K562 (cell line): ENCODE measurements around the gene PRKAG2. TPM values are rescaled to one million over a fixed set of nuclear protein-coding genes. Genes with fewer than 3 reads are reported as not detected.

ENCODE experiments used
- ATAC-seq: fragments of 200-7000 bp; cut with Tn5 transposase; 3 replicates; pipeline ENCODE4 v1.9.1; 2020; ENCODE audit warnings: moderate library complexity
- BruUV-seq: library from RNA; stranded (reverse); fragments of 400-500 nt; replicated peaks from 2 replicates; lab custom pipeline; 2021; lab: Mats Ljungman, UMichigan
- CTCF ChIA-PET: fragments of 300-600 bp; formaldehyde crosslinking; extraction: SDS; loops from one replicate; lab custom pipeline; 2021; ENCODE audit warnings: low intra/inter-chr PET ratio; lab: Yijun Ruan, JAX
- POLR2A ChIA-PET: fragments of 300-600, 350-650 bp; sonication (Branson Sonifier 250); formaldehyde crosslinking; extraction: SDS; loops from one replicate; lab custom pipeline; 2021; ENCODE audit warnings: antibody characterized with exemption, inconsistent platforms; lab: Yijun Ruan, JAX
- DNase-seq, 4 experiments: peaks; one replicate each; pipeline versions ENCODE4 v3.0.0 to v3.0.0-alpha.2; 2011 to 2018; ENCODE audit warnings: low spot score in 3 of 4, mixed read lengths in 3 of 4; ENCODE audit errors: extremely low read depth in 1 of 4
- FAIRE-seq: peaks from 2 replicates; lab custom pipeline; 2011; peaks lifted over from hg19 to GRCh38; lab: Jason Lieb, UNC
- H2AFZ ChIP-seq: 2 replicates; pipeline ENCODE4 v1.6.0; 2011; ENCODE audit warnings: low read depth, low read length, control low read depth, inconsistent platforms
- H3K27ac ChIP-seq: fragments of 200-600 bp; 3 replicates; pipeline ENCODE4 v1.8.0; 2011; ENCODE audit warnings: low read depth, mild to moderate bottlenecking, control low read depth, inconsistent platforms, low read length, moderate library complexity, mixed read lengths; ENCODE audit errors: extremely low read depth
- H3K27me3 ChIP-seq, 2 experiments: fragments of 300-600 bp in 1 of 2; 2 replicates in 1 of 2; 3 replicates in 1 of 2; pipeline versions ENCODE4 v1.6.0 to v1.8.0; 2011; ENCODE audit warnings: inconsistent platforms in 2 of 2, low read length in 2 of 2, mild to moderate bottlenecking in 1 of 2, mixed read lengths in 1 of 2, moderate library complexity in 1 of 2; ENCODE audit not compliant: control insufficient read depth in 2 of 2, insufficient read depth in 2 of 2
- H3K36me3 ChIP-seq: fragments of 300-600 bp; 3 replicates; pipeline ENCODE4 v1.8.0; 2011; ENCODE audit warnings: mild to moderate bottlenecking, low read length, inconsistent platforms; ENCODE audit not compliant: control insufficient read depth, insufficient read depth
- H3K4me1 ChIP-seq, 2 experiments: fragments of 200-600 bp in 1 of 2; replicated peaks in 1 of 2; 2 replicates in 1 of 2; 3 replicates in 1 of 2; pipeline versions ENCODE4 v1.5.1 to v1.8.0; 2011; ENCODE audit warnings: inconsistent platforms in 2 of 2, low read length in 2 of 2, mild to moderate bottlenecking in 1 of 2, mixed read lengths in 1 of 2, moderate library complexity in 1 of 2; ENCODE audit not compliant: control insufficient read depth in 2 of 2, insufficient read depth in 2 of 2
- H3K4me2 ChIP-seq: 2 replicates; pipeline ENCODE4 v1.6.1; 2011; ENCODE audit warnings: low read length, control low read depth, inconsistent platforms, mixed read lengths; ENCODE audit not compliant: insufficient read depth
- H3K4me3 ChIP-seq: fragments of 200-600 bp; sonication (generic), shearing (Covaris generic); 2 replicates; pipeline ENCODE4 v1.5.1; 2016; ENCODE audit warnings: control low read depth, inconsistent platforms
- H3K79me2 ChIP-seq: fragments of 200-600 bp; 3 replicates; pipeline ENCODE4 v1.8.0; 2011; ENCODE audit warnings: low read length, inconsistent platforms; ENCODE audit not compliant: control insufficient read depth, insufficient read depth
- H3K9ac ChIP-seq, 2 experiments: 2 replicates each; pipeline versions ENCODE4 v1.6.0 to v1.6.1; 2011; ENCODE audit warnings: low read depth in 2 of 2, low read length in 2 of 2, control low read depth in 1 of 2, inconsistent platforms in 1 of 2, mild to moderate bottlenecking in 1 of 2, mixed read lengths in 1 of 2; ENCODE audit not compliant: insufficient read depth in 1 of 2
- H3K9me1 ChIP-seq: one replicate; pipeline ENCODE4 v1.6.0; 2011; ENCODE audit warnings: inconsistent platforms, mild to moderate bottlenecking, low read length, moderate library complexity; ENCODE audit not compliant: control insufficient read depth, insufficient read depth
- H3K9me3 ChIP-seq: replicated peaks from 2 replicates; pipeline ENCODE4 v1.5.1; 2011; ENCODE audit warnings: low read depth, low read length, inconsistent platforms; ENCODE audit not compliant: control insufficient read depth, insufficient read depth
- H4K20me1 ChIP-seq: replicated peaks from 2 replicates; pipeline ENCODE4 v1.6.1; 2011; ENCODE audit warnings: low read length, inconsistent platforms, mixed read lengths; ENCODE audit not compliant: control insufficient read depth, insufficient read depth
- ARHGAP35 ChIP-seq: fragments of 450-650 bp; IDR thresholded peaks from 2 replicates; pipeline ENCODE4 v1.6.1; 2018; ENCODE audit not compliant: partially characterized antibody
- BCOR ChIP-seq: fragments of 450-650 bp; IDR thresholded peaks from 2 replicates; pipeline ENCODE4 v1.6.1; 2016
- FOXJ2 ChIP-seq: fragments of 200-800 bp; sonication (Bioruptor generic); IDR thresholded peaks from 2 replicates; pipeline ENCODE4 v1.6.1; 2016; ENCODE audit warnings: missing genetic modification characterization, missing compliant biosample characterization
- HLTF ChIP-seq: fragments of 450-650 bp; IDR thresholded peaks from 2 replicates; pipeline ENCODE4 v1.6.1; 2016
- NCOR1 ChIP-seq: fragments of 450-650 bp; IDR thresholded peaks from 2 replicates; pipeline ENCODE4 v1.6.1; 2016; ENCODE audit warnings: mild to moderate bottlenecking, moderate library complexity
- ZBTB2 ChIP-seq: fragments of 450-650 bp; IDR thresholded peaks from 2 replicates; pipeline ENCODE4 v1.6.1; 2016; ENCODE audit warnings: antibody characterized with exemption
- ZNF121 ChIP-seq: sonication (generic); formaldehyde crosslinking; conservative IDR thresholded peaks from 2 replicates; pipeline ENCODE4 v1.8.0; 2022; ENCODE audit warnings: missing genetic modification reagents
- in situ Hi-C: fragments of 300-500 bp; cut with MboI; formaldehyde crosslinking; loops from 4 replicates; pipeline ENCODE4 v1.15.0; 2018; ENCODE audit warnings: inconsistent platforms, mixed read lengths
- intact Hi-C: fragments of 100-400 bp; cut with micrococcal nuclease; formaldehyde crosslinking; loops from 2 replicates; pipeline ENCODE4 v1.14.2; 2022
- polyA plus RNA-seq, 8 experiments: library from polyadenylated mRNA; depleted of rRNA in 4 of 8; stranded (reverse) in 5 of 8; unstranded in 3 of 8; fragments of >200 nt; fragmentation: Nextera tagmentation in 2 of 8; fragmentation: Illumina TruSeq in 1 of 8; extraction: Ambion mirVana in 2 of 8; extraction: Trizol in 1 of 8; gene quantifications; 2 replicates each; pipeline versions ENCODE4 v1.2.1 to v1.2.3, GENCODE V29; 2011 to 2014; ENCODE audit warnings: inconsistent platforms in 1 of 8, missing spikeins in 1 of 8
- total RNA-seq, 7 experiments: library from RNA; depleted of rRNA in 6 of 7; stranded (reverse); fragments of >200 nt in 6 of 7; fragmentation: Illumina TruSeq in 2 of 7; extraction: Trizol in 2 of 7; gene quantifications; 2 replicates each; pipeline versions ENCODE4 v1.2.1 to v1.2.3, GENCODE V29; 2011 to 2021; ENCODE audit warnings: low replicate concordance in 1 of 7
- TF ChIP-seq, protein P1 (sequence below): sonication (generic); formaldehyde crosslinking; IDR thresholded peaks from 2 replicates; pipeline ENCODE4 v1.8.0; 2022; ENCODE audit warnings: mild to moderate bottlenecking, missing genetic modification reagents
- TF ChIP-seq, protein P2 (sequence below): fragments of 250-450 bp; sonication (Bioruptor Pico); IDR thresholded peaks from 2 replicates; pipeline ENCODE4 v1.4.0; 2020; ENCODE audit warnings: mild to moderate bottlenecking, moderate library complexity

PRKAG2 gene
- total and polyA plus RNA-seq, 9 of the 15 experiments (the other 6 are each of a cell fraction or from before 2014, with no cell fraction given), result 0.99 to 5.6 (median 3.3) TPM

DNA sequence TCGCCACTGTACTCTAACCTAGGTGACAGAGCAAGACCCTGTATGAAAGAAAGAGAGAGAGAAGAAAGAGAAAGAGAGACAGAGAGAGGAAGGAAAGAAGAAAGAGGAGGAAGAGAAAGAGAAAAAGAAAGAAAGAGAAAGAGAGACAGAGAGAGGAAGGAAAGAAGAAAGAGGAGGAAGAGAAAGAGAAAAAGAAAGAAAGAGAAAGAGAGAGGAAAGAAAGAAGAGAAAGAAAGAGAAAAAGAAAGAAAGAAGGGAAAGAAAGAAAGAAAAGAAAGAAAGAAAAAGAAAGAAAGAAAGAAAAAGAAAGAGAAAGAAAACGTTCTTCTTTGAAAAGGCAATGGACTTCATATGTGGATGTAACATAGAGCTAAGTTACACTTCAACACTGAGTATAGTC, 340.7 kb downstream of the PRKAG2 start (continued):
- TF ChIP-seq HLTF (peak; percentile 39; the same call in 1 of the 2 replicates), ZBTB2 (0 out of 2 replicates have a peak, but pooled peaks have one; percentile 22), ARHGAP35 (peak; percentile 60)

DNA sequence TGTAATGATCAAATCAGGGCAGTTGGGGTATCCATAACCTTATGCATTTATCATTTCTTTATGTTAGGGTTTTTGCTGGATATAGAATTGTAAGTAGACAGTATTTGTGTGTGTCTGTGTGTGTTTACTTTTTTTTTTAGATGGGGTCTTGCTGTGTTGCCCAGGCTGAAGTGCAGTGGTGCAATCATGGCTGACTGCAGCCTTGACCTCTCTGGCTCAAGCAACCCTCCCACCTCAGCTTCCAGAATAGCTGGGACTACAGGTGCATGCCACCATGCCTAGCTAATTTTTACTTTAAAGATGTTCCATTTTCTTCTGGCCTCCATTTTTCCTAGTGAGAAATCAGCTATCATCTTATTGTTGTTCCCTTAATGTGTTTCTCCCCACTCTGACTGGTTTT, 347.1 kb downstream of the PRKAG2 start:
- FAIRE-seq (no peak), ATAC-seq (no peak), DNase-seq (no peak)
- no peaks in the 10 kb centered on the region; the same call in 1 of the 2 replicates for H3K9me3 ChIP-seq
- H3K79me2 ChIP-seq, result no peaks in the 10 kb centered on the region
- H3K4me2 ChIP-seq, result no peak overlapping the region
- no peaks in the 10 kb centered on the region for H3K4me1 ChIP-seq
- H3K9me1 ChIP-seq, result no peaks in the 10 kb centered on the region
- H4K20me1 ChIP-seq, result no peaks in the 10 kb centered on the region
- H3K36me3 ChIP-seq, result no peaks in the 10 kb centered on the region
- no peak overlapping the region for H3K9ac ChIP-seq
- no peak overlapping the region for H2AFZ ChIP-seq
- in situ Hi-C loops, result no loop called here
- no peak overlapping the region for H3K4me3 ChIP-seq
- BruUV-seq, result no TSS peak
- POLR2A ChIA-PET, result no interaction called here
- H3K27ac ChIP-seq, result no peak overlapping the region
- peak; percentile 94 for TF ChIP-seq ZNF121
- TF ChIP-seq NCOR1, result no peak
- TF ChIP-seq, protein P1, sequence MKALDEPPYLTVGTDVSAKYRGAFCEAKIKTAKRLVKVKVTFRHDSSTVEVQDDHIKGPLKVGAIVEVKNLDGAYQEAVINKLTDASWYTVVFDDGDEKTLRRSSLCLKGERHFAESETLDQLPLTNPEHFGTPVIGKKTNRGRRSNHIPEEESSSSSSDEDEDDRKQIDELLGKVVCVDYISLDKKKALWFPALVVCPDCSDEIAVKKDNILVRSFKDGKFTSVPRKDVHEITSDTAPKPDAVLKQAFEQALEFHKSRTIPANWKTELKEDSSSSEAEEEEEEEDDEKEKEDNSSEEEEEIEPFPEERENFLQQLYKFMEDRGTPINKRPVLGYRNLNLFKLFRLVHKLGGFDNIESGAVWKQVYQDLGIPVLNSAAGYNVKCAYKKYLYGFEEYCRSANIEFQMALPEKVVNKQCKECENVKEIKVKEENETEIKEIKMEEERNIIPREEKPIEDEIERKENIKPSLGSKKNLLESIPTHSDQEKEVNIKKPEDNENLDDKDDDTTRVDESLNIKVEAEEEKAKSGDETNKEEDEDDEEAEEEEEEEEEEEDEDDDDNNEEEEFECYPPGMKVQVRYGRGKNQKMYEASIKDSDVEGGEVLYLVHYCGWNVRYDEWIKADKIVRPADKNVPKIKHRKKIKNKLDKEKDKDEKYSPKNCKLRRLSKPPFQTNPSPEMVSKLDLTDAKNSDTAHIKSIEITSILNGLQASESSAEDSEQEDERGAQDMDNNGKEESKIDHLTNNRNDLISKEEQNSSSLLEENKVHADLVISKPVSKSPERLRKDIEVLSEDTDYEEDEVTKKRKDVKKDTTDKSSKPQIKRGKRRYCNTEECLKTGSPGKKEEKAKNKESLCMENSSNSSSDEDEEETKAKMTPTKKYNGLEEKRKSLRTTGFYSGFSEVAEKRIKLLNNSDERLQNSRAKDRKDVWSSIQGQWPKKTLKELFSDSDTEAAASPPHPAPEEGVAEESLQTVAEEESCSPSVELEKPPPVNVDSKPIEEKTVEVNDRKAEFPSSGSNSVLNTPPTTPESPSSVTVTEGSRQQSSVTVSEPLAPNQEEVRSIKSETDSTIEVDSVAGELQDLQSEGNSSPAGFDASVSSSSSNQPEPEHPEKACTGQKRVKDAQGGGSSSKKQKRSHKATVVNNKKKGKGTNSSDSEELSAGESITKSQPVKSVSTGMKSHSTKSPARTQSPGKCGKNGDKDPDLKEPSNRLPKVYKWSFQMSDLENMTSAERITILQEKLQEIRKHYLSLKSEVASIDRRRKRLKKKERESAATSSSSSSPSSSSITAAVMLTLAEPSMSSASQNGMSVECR, result no peak
- no peak for TF ChIP-seq FOXJ2 (tag)
- TF ChIP-seq, protein P2, sequence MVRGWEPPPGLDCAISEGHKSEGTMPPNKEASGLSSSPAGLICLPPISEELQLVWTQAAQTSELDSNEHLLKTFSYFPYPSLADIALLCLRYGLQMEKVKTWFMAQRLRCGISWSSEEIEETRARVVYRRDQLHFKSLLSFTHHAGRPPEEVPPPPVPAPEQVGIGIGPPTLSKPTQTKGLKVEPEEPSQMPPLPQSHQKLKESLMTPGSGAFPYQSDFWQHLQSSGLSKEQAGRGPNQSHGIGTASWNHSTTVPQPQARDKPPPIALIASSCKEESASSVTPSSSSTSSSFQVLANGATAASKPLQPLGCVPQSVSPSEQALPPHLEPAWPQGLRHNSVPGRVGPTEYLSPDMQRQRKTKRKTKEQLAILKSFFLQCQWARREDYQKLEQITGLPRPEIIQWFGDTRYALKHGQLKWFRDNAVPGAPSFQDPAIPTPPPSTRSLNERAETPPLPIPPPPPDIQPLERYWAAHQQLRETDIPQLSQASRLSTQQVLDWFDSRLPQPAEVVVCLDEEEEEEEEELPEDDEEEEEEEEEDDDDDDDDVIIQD, result no peak
- 0 out of 2 replicates have a peak, but pooled peaks have one; percentile 33 for TF ChIP-seq BCOR
- TF ChIP-seq, all 486 proteins: peak for 2
- intact Hi-C loops, result no loop called here
- CTCF ChIA-PET, result no interaction called here
- peaks cover 0 to 7% of the 10 kb centered on the region in 2 experiments; a peak in 2 of 5 replicates for H3K27me3 ChIP-seq
